HG03469 (cell line): ENCODE results near the gene RBM44.
"Not testable (repeated sequence)": the region's sequence is repeated elsewhere in the genome, so short reads cannot be mapped to it uniquely, and the experiment has no call there.

Source experiments
- ATAC-seq: cut with Tn5 transposase; IDR thresholded peaks from one replicate; pipeline ENCODE4 v1.9.1; 2021; ENCODE audit warnings: mild to moderate bottlenecking, moderate library complexity, moderate number of reproducible peaks; ENCODE audit not compliant: unreplicated experiment

The RBM44 gene

GRCh38 chr2:237841051-237841450, 42.5 kb downstream of the RBM44 start:
- no peak for ATAC-seq

DNA sequence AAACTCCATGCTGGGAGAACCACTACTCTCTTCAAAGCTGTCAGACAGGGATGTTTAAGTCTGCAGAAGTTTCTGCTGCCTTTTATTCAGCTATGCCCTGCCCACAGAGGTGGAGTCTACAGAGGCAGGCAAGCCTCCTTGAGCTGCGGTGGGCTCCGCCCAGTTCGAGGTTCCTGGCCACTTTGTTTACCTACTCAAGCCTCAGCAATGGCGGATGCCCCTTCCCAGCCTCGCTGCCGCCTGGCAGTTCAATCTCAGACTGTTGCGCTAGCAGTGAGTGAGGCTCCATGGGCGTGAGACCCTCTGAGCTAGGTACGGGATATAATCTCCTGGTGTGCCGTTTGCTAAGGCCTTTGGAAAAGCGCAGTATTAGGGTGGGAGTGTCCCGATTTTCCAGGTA, 50.4 kb downstream of the RBM44 start:
- ATAC-seq: not testable (repeated sequence)

DNA sequence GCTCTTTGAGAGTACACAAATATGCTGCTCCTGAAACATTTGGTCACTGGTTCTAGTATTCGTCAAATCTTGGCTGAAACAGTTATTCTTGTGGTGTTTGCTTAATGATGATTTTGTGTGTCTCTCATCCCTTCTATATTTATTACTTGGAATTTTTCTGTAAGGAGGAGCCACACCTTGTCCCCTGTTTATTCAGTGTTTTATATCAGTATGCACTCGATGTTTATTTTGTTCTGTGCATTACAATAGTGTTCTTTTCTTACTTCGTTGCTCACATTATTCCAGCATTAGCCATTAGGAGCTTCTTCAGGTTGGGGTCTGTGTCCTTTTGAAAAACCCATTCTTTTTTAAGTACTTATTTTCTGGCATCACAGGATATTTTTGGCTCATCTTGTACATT, 55.7 kb downstream of the RBM44 start:
- ATAC-seq: no peak

- ATAC-seq: no peak
Observed at GRCh38 chr2:237857791-237858190, 59.2 kb downstream of the RBM44 start.

GRCh38 chr2:237858294-237859081, 59.9 kb downstream of the RBM44 start:
- ATAC-seq: no peak

DNA sequence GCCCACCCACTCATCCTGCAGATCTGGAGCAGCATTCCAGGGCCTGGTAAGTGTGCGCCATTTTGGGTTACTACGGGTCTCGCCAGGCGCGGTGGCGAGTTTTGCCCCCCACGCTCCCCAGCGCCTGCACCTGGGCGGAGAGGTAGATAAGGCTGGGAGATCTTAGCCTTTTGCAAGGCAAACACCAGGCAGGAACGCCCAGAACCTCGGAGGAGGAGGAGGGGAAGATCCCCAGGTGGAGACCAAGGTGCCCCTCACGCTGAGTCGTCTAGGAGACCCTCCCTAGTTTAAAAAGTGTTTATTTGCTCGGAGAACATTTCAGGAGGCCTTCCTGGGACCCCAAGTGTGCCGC, 60.5 kb downstream of the RBM44 start:
- no peak for ATAC-seq

DNA sequence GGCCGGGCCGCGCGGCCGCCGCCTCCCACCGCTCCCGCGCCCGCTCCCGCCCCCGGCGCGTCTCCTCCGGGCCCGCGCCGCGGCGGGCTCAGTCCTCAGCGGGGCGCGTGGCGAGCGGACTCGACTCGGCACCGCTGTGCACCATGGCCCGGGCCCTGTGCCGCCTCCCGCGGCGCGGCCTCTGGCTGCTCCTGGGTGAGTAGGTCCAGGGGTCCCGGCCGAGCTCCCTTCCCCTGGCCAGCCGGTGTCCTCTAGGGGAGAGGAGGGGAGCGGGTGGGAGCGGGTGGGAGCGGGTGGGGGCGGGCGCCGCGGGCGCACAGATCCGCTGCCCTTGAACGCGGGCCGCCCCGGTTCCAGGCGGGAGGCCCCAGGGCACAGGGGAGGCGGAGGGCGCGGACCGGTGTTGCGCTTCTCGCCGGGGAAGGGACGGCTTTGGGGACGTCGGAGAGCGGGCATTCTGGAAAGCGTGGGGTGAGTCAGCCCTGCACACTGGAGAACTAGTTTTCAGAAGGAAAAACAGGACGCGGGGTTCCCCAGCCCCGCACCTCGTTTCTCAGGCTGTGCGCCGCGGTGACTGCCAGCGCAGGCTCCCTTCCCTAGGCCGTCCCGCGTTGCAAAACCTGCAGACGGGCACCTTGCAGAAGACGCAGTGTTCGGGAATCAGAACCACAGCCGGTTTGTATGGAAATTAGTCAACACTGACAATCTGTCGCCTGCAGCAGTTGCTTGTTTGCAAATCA, 61.1 kb downstream of the RBM44 start, which contains the start of gene RAMP1:
TSS of gene RAMP1 (plus strand) at position 91 of the 740 bp plus-strand sequence. CDS start at position 144, 53 bp downstream.
- no peak for ATAC-seq

GRCh38 chr2:237860273-237860935, 61.8 kb downstream of the RBM44 start:
- no peak for ATAC-seq

DNA sequence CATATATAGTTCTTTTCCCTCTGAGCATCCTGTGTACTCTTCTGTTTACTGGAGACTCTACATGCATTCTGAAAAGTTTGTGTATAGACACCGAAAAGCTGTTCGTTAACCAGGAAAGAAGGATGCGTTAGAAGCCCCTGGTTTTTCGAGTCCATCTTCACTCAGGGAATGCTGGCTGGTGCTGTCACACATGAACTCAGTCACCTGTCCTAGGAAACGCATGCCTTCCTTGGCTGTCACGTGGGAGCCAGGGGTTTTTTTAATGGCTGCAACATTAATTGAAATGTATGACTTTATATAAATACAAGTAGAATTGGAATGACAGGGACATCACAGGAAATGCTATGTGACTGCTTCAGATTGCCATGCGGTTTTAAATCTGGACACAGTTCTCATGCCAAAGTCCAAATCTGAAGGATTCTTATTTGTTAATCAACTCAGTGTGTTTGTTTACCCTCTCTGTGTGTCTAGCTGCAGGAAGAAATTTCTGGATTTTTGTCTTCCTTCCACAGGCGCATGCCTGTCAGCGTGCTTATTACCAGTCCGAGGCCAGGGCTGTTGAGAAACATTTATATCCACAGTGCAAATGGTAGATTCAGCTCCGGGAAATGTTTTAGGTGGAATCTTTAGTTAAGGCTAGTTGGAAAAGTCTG, 63.4 kb downstream of the RBM44 start:
- no peak for ATAC-seq

DNA sequence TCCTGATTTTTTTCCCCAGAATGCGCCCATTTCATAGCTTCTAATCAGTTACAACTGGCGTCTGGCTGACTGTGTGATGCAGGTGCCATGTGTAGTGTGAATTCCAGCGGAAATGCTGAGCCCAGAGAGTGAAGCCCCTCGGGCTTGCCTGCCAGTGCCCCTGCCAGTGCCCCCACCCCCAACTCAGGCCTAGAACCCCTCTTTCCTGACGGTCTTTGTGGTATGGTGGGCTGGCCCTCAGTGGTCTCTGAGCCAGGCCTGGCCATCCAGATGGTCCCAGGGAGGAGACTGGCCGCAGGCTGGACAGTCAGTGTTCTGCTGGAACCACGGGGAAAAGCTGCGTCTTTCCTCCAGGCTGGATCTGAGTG, 63.9 kb downstream of the RBM44 start:
- no peak for ATAC-seq

- no peak for ATAC-seq
Observed at GRCh38 chr2:237863102-237863511, 64.5 kb downstream of the RBM44 start.

GRCh38 chr2:237863689-237864443, 65.3 kb downstream of the RBM44 start:
- no peak for ATAC-seq

DNA sequence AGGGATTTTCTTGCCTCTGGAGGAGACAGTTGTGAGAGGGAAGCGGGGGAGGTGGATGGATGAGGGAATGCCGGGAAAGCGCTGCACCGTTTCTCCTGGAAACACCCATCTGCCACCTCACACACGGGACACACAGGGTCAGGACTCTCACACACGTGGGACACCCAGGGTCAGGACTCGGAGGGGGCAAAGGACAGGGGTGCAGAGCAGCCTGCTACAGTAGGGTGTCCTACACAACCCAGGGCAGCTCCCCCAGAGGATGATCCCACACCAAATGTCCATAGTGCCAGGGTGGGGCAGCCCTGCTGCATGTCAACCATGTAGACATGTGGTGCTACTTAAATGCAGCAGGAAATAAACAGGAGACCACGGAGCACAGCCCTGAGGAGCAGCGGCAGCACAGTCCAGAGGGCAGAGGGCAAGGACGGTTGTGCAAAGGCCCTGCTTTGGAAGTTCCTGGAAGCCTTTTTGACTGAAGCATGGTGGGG, 65.9 kb downstream of the RBM44 start:
- ATAC-seq: no peak

- no peak for ATAC-seq
Observed at GRCh38 chr2:237864940-237865622, 66.5 kb downstream of the RBM44 start.

- no peak for ATAC-seq
Observed at GRCh38 chr2:237865623-237866041, 67.1 kb downstream of the RBM44 start.

GRCh38 chr2:237866101-237866621, 67.6 kb downstream of the RBM44 start:
- no peak for ATAC-seq

- no peak for ATAC-seq
Observed at GRCh38 chr2:237867465-237867864, 68.9 kb downstream of the RBM44 start.

- ATAC-seq: not testable (repeated sequence)
Observed at GRCh38 chr2:237868074-237868473, 69.5 kb downstream of the RBM44 start.

DNA sequence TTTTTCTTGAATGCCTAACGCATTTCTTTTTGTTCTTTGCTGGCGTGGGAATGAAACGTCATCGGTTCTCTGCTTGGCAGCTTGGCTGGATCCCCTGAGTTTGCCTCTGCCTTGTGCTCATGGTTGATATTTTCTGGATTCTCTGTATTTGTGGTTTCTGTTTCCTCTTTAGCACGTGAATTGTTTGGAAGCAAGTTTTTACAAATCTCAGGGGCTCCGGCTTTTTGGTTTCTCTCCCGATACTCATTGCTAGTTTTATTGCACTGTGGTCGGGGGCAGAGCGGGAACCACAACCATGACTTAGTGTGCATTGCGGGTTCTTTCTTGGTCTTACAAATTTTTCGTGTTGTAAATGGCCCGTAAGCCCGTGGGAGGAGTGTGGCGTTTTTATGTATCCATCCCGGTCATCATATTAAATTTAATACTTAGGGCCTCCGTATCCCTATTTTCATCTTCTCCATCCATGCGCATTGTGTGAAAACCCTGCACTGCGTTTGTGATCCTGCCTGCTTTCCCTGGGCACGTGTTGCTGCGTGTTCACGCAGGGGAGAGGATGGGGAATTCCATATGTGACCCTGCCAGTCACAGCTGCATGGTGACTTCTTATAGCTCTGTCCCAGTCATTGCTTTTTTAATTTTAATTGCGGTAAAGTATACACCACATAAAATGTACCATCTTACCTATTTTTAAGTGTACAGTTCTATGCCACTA, 70.2 kb downstream of the RBM44 start:
- ATAC-seq: no peak
